NOMO-1 treated with DMSO at 0.1 percent for 48 hours (cell line): ENCODE measurements around the gene SIRT2.
A peak's percentile ranks its signal among the peaks of the same experiment; 100 is the strongest.

Experiments
- DNase-seq: peaks from one replicate; lab custom pipeline; 2025; ENCODE audit not compliant: unreplicated experiment; lab: John Stamatoyannopoulos, UW

Gene SIRT2

DNA sequence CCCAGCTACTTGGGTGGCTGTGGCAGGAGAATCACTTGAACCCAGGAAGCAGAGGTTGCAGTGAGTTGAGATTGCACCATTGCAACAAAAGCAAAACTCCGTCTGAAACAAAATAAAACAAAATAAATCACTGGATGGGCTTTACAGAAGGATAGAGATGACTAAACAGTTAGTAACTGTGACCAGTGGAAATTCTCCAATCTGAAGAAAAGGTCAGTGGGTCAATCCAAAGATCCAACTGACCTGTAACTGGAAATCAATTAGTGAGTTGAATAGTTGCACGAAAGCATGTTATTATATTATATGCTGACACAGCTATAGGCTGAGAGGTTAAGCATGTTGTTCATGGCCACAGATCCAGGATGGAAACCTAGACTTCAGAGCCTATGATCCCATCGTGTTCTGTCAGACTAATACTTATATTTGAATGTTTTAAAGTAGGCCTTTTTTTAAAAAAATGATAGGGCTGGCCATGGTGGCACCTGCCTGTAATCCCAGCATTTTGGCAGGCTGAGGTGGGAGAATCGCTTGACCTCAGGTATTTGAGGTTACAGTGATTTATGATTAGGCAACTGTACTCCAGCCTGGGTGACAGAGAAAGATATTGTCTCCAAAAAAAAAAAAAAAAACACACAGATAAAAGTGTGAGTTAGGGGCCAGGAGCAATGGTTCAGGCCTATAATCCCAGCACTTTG lies 69.2 kb downstream of the SIRT2 start:
- no peak for DNase-seq

- DNase-seq: peak; percentile 22
Measured at GRCh38 chr19:38829203-38829602, 70.2 kb downstream of the SIRT2 start.
